HG02678 (cell line): Measurements from ENCODE around the gene CNOT1.

Experiments
- ATAC-seq: cut with Tn5 transposase; IDR thresholded peaks from one replicate; pipeline ENCODE4 v1.9.1; 2021; ENCODE audit warnings: mild to moderate bottlenecking, moderate library complexity; ENCODE audit not compliant: unreplicated experiment

Gene CNOT1

GRCh38 chr16:58488531-58488930 is 141.1 kb downstream of the CNOT1 start:
- no peak for ATAC-seq

- ATAC-seq, result no peak
Measured at GRCh38 chr16:58487566-58488351, 141.9 kb downstream of the CNOT1 start.

- ATAC-seq, result no peak
Measured at GRCh38 chr16:58485184-58485887, 144.3 kb downstream of the CNOT1 start.

GRCh38 chr16:58481931-58482330 is 147.7 kb downstream of the CNOT1 start:
- ATAC-seq, result no peak

GRCh38 chr16:58481226-58481869 is 148.3 kb downstream of the CNOT1 start:
- ATAC-seq, result no peak

- no peak for ATAC-seq
Measured at GRCh38 chr16:58478427-58478826, 151.2 kb downstream of the CNOT1 start.

- ATAC-seq, result no peak
Measured at GRCh38 chr16:58476791-58477190, 152.8 kb downstream of the CNOT1 start.

- no peak for ATAC-seq
Measured at GRCh38 chr16:58475091-58475619, 154.5 kb downstream of the CNOT1 start.

- no peak for ATAC-seq
Measured at GRCh38 chr16:58474296-58474695, 155.3 kb downstream of the CNOT1 start.

GRCh38 chr16:58472827-58473226 is 156.8 kb downstream of the CNOT1 start:
- no peak for ATAC-seq

GRCh38 chr16:58472266-58472665 is 157.4 kb downstream of the CNOT1 start:
- ATAC-seq, result no peak

GRCh38 chr16:58471209-58471975 is 158.2 kb downstream of the CNOT1 start:
- no peak for ATAC-seq
